Body of pancreas (tissue), 4 donors: ENCODE measurements around the gene PKN1. TPM values are rescaled to one million over a fixed set of nuclear protein-coding genes. Genes with fewer than 3 reads are reported as not detected.

Experiments
- ATAC-seq: fragments of 150-250 bp; one replicate; pipeline ENCODE4 v1.9.1; 2016
- DNase-seq, 4 donors: peaks; one replicate each; pipeline ENCODE4 v3.0.0-alpha.2; 2019
- H3K27ac ChIP-seq, 4 donors: fragments of 200-600 bp; sonication (generic); 1 replicate in 3 of 4; 2 replicates in 1 of 4; pipeline versions ENCODE4 v1.5.1 to v1.6.1; 2016 to 2019; ENCODE audit warnings: mild to moderate bottlenecking in 1 of 4, mixed read lengths in 1 of 4, moderate library complexity in 1 of 4
- H3K27me3 ChIP-seq, 2 donors: fragments of 200-600 bp; sonication (generic); one replicate each; pipeline ENCODE4 v1.6.0; 2016; ENCODE audit warnings: mild to moderate bottlenecking in 1 of 2
- H3K36me3 ChIP-seq, 2 donors: fragments of 200-600 bp; sonication (generic); replicated peaks in 1 of 2; 2 replicates each; pipeline ENCODE4 v1.5.1; 2016; ENCODE audit warnings: low read depth in 2 of 2; ENCODE audit not compliant: insufficient read depth in 1 of 2
- H3K4me1 ChIP-seq: fragments of 200-600 bp; sonication (generic); one replicate; pipeline ENCODE4 v1.6.0; 2016
- H3K4me3 ChIP-seq, 2 donors: fragments of 200-600 bp; sonication (generic); 1 replicate in 1 of 2; 2 replicates in 1 of 2; pipeline ENCODE4 v1.5.1; 2016 to 2019
- H3K9me3 ChIP-seq, 3 donors: fragments of 200-600 bp; sonication (generic); 1 replicate in 2 of 3; 2 replicates in 1 of 3; pipeline ENCODE4 v1.5.1; 2016
- POLR2A ChIP-seq, 3 donors: fragments of 450-650 bp; IDR thresholded peaks; one replicate each; pipeline ENCODE4 v1.6.1; 2016; ENCODE audit warnings: antibody characterized with exemption in 3 of 3, mild to moderate bottlenecking in 2 of 3
- whole genome bisulfite sequencing, 2 donors: methylation state at CpG; one replicate each; pipeline ENCODE4 v1.1.5; 2017; 5-methylcytosine and 5-hydroxymethylcytosine counted together
- intact Hi-C: fragments of 100-400 bp; cut with DNase I; formaldehyde crosslinking; loops from one replicate; pipeline ENCODE4 v1.15.1; 2023
- total RNA-seq, 2 donors: library from RNA; depleted of rRNA; stranded (reverse); fragments of >200 nt; gene quantifications; one replicate each; pipeline ENCODE4 v1.1.0, GENCODE V29; 2016
- TF ChIP-seq, protein P1 (sequence below), 7 experiments: fragments of 450-650 bp in 4 of 7; fragments of 200-600 bp in 3 of 7; sonication (generic) in 3 of 7; IDR thresholded peaks; one replicate each; pipeline ENCODE4 v1.5.1; 2016 to 2019; ENCODE audit warnings: antibody characterized with exemption in 7 of 7

PKN1 gene
- total RNA-seq, 2 donors from 2014 or later: 82.5 to 83.4 TPM

DNA sequence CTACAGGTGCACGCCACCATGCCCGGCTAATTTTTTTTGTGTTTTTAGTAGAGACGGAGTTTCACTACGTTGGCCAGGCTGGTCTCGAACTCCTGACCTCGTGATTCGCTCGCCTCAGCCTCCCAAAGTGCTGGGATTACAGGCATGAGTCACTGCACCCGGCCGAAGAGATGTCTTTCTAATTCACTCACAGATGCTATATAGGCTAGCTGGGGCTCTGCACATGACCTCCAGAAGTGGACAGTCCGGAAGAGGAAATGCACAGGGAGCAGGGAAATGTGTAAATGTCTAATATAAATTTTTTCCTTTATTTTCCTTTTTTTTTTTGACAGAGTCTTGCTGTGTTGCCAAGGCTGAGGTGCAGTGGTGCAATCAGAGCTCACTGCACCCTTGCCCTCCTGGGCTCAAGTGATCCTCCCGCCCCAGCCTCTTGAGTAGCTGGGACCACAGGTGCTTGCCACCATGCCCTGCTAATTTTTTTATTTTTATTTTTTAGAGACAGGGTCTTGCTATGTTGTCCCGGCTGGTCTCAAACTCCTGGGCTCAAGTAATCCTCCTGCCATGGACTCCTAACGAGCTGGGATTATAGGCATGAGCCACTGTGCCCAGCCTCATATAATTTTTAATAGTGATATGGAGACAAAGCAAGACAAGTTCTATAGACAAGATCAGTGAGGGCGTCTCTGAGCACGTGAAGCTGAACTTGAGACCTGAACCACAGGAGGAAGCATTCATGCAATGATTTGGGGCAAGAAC, 54.4 kb downstream of the PKN1 start:
- no peak overlapping the region for H3K4me3 ChIP-seq
- DNase-seq: no peak
- no peak overlapping the region for H3K27ac ChIP-seq
- peaks cover 0 to 6% of the 10 kb centered on the region in 2 donors for H3K36me3 ChIP-seq
- TF ChIP-seq, protein P1, sequence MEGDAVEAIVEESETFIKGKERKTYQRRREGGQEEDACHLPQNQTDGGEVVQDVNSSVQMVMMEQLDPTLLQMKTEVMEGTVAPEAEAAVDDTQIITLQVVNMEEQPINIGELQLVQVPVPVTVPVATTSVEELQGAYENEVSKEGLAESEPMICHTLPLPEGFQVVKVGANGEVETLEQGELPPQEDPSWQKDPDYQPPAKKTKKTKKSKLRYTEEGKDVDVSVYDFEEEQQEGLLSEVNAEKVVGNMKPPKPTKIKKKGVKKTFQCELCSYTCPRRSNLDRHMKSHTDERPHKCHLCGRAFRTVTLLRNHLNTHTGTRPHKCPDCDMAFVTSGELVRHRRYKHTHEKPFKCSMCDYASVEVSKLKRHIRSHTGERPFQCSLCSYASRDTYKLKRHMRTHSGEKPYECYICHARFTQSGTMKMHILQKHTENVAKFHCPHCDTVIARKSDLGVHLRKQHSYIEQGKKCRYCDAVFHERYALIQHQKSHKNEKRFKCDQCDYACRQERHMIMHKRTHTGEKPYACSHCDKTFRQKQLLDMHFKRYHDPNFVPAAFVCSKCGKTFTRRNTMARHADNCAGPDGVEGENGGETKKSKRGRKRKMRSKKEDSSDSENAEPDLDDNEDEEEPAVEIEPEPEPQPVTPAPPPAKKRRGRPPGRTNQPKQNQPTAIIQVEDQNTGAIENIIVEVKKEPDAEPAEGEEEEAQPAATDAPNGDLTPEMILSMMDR (IDR thresholded peaks at IDR 0.05): no peak
- no peak for TF ChIP-seq POLR2A (IDR thresholded peaks at IDR 0.05)
- WGBS, 2 donors: 93 to 97% methylated on average over 16 of the region's 16 CpGs
- no peaks in the 10 kb centered on the region for H3K4me1 ChIP-seq
- no peak for ATAC-seq
- no peaks in the 10 kb centered on the region for H3K27me3 ChIP-seq
- intact Hi-C loops: no loop called here
- H3K9me3 ChIP-seq: no peaks in the 10 kb centered on the region

DNA sequence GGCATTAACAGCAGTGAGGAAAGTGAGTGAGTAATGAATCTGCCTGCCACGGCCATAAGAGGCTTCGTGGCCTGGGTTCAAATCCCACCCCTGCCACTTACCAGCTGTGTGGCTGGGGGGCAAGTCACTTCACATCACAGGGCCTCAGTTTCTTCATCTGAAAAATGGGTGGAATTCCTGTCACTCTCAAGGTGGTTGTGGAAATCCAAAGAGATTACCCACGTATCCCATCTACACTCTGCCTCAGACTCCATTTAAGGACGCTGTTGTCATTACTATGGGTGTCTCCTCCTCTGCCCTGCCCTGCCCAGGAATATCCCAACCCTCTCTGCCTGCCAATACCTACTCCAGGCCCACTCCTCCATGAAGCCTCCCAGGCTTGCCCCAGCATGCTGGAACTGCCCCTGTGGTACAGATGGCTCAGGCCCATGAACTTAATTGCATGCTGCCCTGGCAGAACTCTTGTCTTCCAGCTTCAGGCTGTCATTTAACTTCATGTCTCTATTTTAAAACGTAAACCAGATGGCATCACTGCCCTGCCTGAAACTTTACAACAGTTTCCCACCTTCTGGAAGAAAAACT, 59.7 kb downstream of the PKN1 start:
- peaks cover 0 to 5% of the 10 kb centered on the region in 2 donors for H3K36me3 ChIP-seq
- 82 to 86% methylated on average over 5 of the region's 5 CpGs for WGBS, 2 donors
- H3K4me1 ChIP-seq: peaks cover 27% of the 10 kb centered on the region
- no peak for TF ChIP-seq POLR2A (IDR thresholded peaks at IDR 0.05)
- TF ChIP-seq, protein P1 (IDR thresholded peaks at IDR 0.05): no peak
- no peaks in the 10 kb centered on the region for H3K9me3 ChIP-seq
- ATAC-seq (no peak), DNase-seq (no peak)
- intact Hi-C loops: no loop called here
- H3K27ac ChIP-seq: no peak overlapping the region
- H3K27me3 ChIP-seq: no peaks in the 10 kb centered on the region
- H3K4me3 ChIP-seq: no peak overlapping the region

DNA sequence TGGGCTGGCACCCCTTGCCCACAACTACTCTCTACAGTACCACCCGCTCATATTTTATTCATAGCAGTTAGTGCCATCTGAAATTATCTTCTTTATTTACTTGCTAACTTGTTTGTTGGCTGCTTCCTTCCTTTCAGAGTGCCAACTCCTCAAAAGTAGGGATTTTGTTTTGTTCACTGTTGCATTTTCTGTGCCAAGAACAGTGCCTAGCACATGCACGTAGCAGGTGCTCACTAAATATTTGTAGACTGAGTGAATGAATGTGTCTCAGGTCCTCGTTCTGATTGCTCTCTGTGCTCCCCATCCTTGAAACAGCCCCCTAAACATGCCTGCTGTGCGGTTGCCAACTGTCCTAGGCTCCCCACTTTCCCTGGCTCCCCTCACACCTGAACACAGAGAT, 61.3 kb downstream of the PKN1 start:
- no peaks in the 10 kb centered on the region for H3K27me3 ChIP-seq
- H3K4me1 ChIP-seq: peaks cover 27% of the 10 kb centered on the region
- DNase-seq (no peak), ATAC-seq (no peak)
- no peaks in the 10 kb centered on the region for H3K9me3 ChIP-seq
- no peak overlapping the region for H3K4me3 ChIP-seq
- H3K27ac ChIP-seq: no peak overlapping the region
- intact Hi-C loops: no loop called here
- no peaks in the 10 kb centered on the region for H3K36me3 ChIP-seq
- 82 to 88% methylated on average over 4 of the region's 4 CpGs for WGBS, 2 donors
- TF ChIP-seq POLR2A (IDR thresholded peaks at IDR 0.05): no peak
- TF ChIP-seq, protein P1 (IDR thresholded peaks at IDR 0.05): no peak

DNA sequence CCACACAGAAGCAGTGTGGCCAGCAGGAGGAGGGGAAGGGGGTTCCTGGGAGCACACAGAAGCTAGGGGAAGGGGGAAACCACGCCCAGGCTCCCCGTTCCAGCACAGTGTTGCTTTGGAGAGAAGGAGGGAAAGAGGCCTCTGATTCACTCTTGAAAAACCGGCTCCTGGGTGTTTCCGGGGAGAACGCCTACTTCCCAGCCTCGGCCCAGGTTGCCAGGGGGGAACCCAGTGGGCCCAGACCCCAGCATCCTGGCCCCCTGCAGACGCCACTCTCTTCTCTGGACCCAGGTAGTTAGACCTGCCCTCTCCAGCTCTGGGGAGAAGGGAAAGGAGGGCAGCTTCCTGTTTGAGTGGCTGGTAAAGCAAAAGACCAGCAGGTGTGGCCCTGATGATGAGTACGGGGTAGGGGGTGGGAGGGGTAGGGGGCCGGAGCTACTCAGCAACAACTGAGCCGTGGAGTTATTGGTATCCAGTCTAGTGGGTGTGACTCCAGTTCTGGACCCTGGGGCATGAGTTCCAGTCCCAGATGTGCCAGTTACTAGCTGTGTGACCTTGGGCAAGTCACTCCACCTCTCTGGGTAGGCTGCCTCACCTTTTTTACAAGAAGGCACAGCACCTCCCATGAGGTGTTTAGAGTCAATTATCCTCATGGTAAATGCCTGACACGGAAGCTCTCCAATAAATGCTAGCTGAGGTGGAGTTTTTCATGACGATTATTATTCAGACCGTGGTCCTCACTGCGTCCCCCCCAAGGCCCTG, 62.0 kb downstream of the PKN1 start:
- intact Hi-C loops: no loop called here
- peak overlapping the region; percentile 58 to 69 for H3K4me3 ChIP-seq
- H3K4me1 ChIP-seq: peaks cover 27% of the 10 kb centered on the region
- no peaks in the 10 kb centered on the region for H3K27me3 ChIP-seq
- peak overlapping the region in 3 of 4 donors; percentile 53 to 86 (median 79) for H3K27ac ChIP-seq
- TF ChIP-seq, protein P1 (IDR thresholded peaks at IDR 0.05): no peak
- TF ChIP-seq POLR2A (IDR thresholded peaks at IDR 0.05): no peak
- no peaks in the 10 kb centered on the region for H3K36me3 ChIP-seq
- H3K9me3 ChIP-seq: no peaks in the 10 kb centered on the region
- DNase-seq (no peak), ATAC-seq (no peak)
- 29 to 47% methylated on average over 6 to 14 of the region's 14 CpGs for WGBS, 2 donors
